GM10266 (cell line): ENCODE data around the gene AOX1.
"Not testable (repeated sequence)": the region's sequence is repeated elsewhere in the genome, so short reads cannot be mapped to it uniquely, and the experiment has no call there.

Experiments used
- DNase-seq: peaks from one replicate; pipeline ENCODE4 v3.0.0; 2012; ENCODE audit errors: extremely low spot score
- CTCF ChIP-seq: IDR thresholded peaks from 2 replicates; pipeline ENCODE4 v1.5.1; 2012; ENCODE audit warnings: mild to moderate bottlenecking, low read depth; ENCODE audit not compliant: control insufficient read depth, insufficient read depth; ENCODE audit errors: missing control alignments

Gene AOX1

GRCh38 chr2:200640176-200640575 is 54.4 kb downstream of the AOX1 start:
- no peak for DNase-seq
- no peak for TF ChIP-seq CTCF

- TF ChIP-seq CTCF: no peak
- no peak for DNase-seq
These were observed 55.1 kb downstream of the AOX1 start for GRCh38 chr2:200640901-200641300.

- not testable (repeated sequence) for DNase-seq
These were observed 62.9 kb downstream of the AOX1 start for GRCh38 chr2:200648518-200649281.

- no peak for DNase-seq
- no peak for TF ChIP-seq CTCF
These were observed 63.9 kb downstream of the AOX1 start for GRCh38 chr2:200649724-200650123.

DNA sequence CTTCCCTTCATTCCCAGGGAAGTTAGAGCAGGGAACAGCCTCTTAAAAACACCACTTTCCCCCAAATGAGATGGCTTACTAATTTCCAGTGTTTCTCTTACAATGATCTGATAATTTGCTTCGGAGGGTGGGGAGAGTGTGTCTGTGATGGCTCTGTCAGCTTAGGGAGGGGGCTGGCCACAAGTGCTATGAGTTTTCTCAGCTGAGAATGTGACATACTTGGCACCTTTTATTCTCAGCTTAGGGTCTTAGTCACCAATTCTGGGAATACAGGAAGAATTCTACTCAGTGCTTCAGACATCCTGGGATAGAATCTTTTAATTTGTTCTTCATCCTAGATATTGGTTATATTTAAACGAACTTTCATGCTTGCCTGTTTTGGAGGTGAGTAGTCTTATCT is 64.4 kb downstream of the AOX1 start:
- no peak for TF ChIP-seq CTCF
- DNase-seq: no peak

- no peak for DNase-seq
These were observed 66.3 kb downstream of the AOX1 start for GRCh38 chr2:200652158-200652557.

GRCh38 chr2:200653021-200653420 is 67.2 kb downstream of the AOX1 start:
- DNase-seq: no peak
- TF ChIP-seq CTCF: no peak

More at GRCh38 chr2:200652158-200652557, 66.3 kb downstream of the AOX1 start:
- TF ChIP-seq CTCF: no peak

- no peak for DNase-seq
- TF ChIP-seq CTCF: no peak
These were observed 69.0 kb downstream of the AOX1 start for GRCh38 chr2:200654823-200655222.
